Neural progenitor cell (in vitro differentiated cells): ENCODE data around the gene PHLDA1. TPM values are rescaled to one million over a fixed set of nuclear protein-coding genes. Genes with fewer than 3 reads are reported as not detected.
"Not testable (repeated sequence)": the region's sequence is repeated elsewhere in the genome, so short reads cannot be mapped to it uniquely, and the experiment has no call there.

ENCODE experiments used
- DNase-seq: peaks from one replicate; pipeline ENCODE4 v3.0.0-alpha.2; 2016; ENCODE audit warnings: low spot score
- H2AFZ ChIP-seq: fragments of 200-600 bp; sonication (generic); replicated peaks from 2 replicates; pipeline ENCODE4 v1.6.1; 2016; ENCODE audit warnings: antibody characterized with exemption
- H3F3A ChIP-seq: fragments of 200-600 bp; sonication (generic); 2 replicates; pipeline ENCODE4 v1.6.1; 2016; ENCODE audit warnings: antibody characterized with exemption, low read depth
- H3K27ac ChIP-seq: fragments of 200-600 bp; sonication (generic); 2 replicates; pipeline ENCODE4 v1.5.1; 2016; ENCODE audit warnings: mild to moderate bottlenecking
- H3K27me3 ChIP-seq: fragments of 200-600 bp; sonication (generic); 2 replicates; pipeline ENCODE4 v1.6.1; 2016; ENCODE audit warnings: mild to moderate bottlenecking, moderate library complexity
- H3K36me3 ChIP-seq: fragments of 200-600 bp; sonication (generic); 2 replicates; pipeline ENCODE4 v1.5.1; 2016
- H3K4me1 ChIP-seq: fragments of 200-600 bp; sonication (generic); 2 replicates; pipeline ENCODE4 v1.6.1; 2016; ENCODE audit warnings: mixed run types
- H3K4me2 ChIP-seq: fragments of 200-600 bp; sonication (generic); 2 replicates; pipeline ENCODE4 v1.6.1; 2016
- H3K4me3 ChIP-seq: fragments of 200-600 bp; sonication (generic); 2 replicates; pipeline ENCODE4 v1.5.1; 2016
- H3K79me2 ChIP-seq: fragments of 200-600 bp; sonication (generic); 2 replicates; pipeline ENCODE4 v1.6.1; 2016; ENCODE audit warnings: low read depth
- H3K9ac ChIP-seq: fragments of 200-600 bp; sonication (generic); 2 replicates; pipeline ENCODE4 v1.6.1; 2016
- H3K9me3 ChIP-seq: fragments of 200-600 bp; sonication (generic); 2 replicates; pipeline ENCODE4 v1.5.1; 2016; ENCODE audit warnings: low read depth
- H4K20me1 ChIP-seq: fragments of 200-600 bp; sonication (generic); 2 replicates; pipeline ENCODE4 v1.6.1; 2016; ENCODE audit warnings: low read depth
- H3K27ac Mint-ChIP-seq: 3 replicates; pipeline ENCODE4 v1.8.0; 2021; ENCODE audit warnings: mixed read lengths
- H3K27me3 Mint-ChIP-seq: 2 replicates; pipeline ENCODE4 v1.8.0; 2022; ENCODE audit warnings: low read depth, mild to moderate bottlenecking, inconsistent platforms, moderate library complexity, mixed read lengths; ENCODE audit not compliant: insufficient read depth
- H3K36me3 Mint-ChIP-seq: 3 replicates; pipeline ENCODE4 v1.8.0; 2021; ENCODE audit warnings: mixed read lengths
- H3K4me1 Mint-ChIP-seq: 3 replicates; pipeline ENCODE4 v1.8.0; 2021; ENCODE audit warnings: mixed read lengths
- H3K4me3 Mint-ChIP-seq: 3 replicates; pipeline ENCODE4 v1.8.0; 2021; ENCODE audit warnings: mild to moderate bottlenecking, moderate library complexity, mixed read lengths
- H3K9me3 Mint-ChIP-seq: 3 replicates; pipeline ENCODE4 v1.8.0; 2020; ENCODE audit warnings: mixed read lengths
- EZH2 ChIP-seq: fragments of 200-600 bp; sonication (generic); IDR thresholded peaks from 2 replicates; pipeline ENCODE4 v1.6.1; 2017; ENCODE audit warnings: antibody characterized with exemption, mild to moderate bottlenecking, moderate library complexity
- EZH2phosphoT487 ChIP-seq: fragments of 200-600 bp; sonication (generic); IDR thresholded peaks from 2 replicates; pipeline ENCODE4 v1.6.1; 2017; ENCODE audit warnings: antibody characterized with exemption
- total RNA-seq: library from RNA; depleted of rRNA; stranded (reverse); fragments of >200 nt; gene quantifications from 2 replicates; pipeline ENCODE4 v1.2.3, GENCODE V29; 2015; ENCODE audit warnings: low replicate concordance
- TF ChIP-seq, protein P1 (sequence below): fragments of 200-600 bp; sonication (generic); IDR thresholded peaks from 2 replicates; pipeline ENCODE4 v1.5.1; 2017; ENCODE audit warnings: antibody characterized with exemption, mild to moderate bottlenecking

Gene PHLDA1
- total RNA-seq, 1 donor from 2014 or later = 1.1 TPM

DNA sequence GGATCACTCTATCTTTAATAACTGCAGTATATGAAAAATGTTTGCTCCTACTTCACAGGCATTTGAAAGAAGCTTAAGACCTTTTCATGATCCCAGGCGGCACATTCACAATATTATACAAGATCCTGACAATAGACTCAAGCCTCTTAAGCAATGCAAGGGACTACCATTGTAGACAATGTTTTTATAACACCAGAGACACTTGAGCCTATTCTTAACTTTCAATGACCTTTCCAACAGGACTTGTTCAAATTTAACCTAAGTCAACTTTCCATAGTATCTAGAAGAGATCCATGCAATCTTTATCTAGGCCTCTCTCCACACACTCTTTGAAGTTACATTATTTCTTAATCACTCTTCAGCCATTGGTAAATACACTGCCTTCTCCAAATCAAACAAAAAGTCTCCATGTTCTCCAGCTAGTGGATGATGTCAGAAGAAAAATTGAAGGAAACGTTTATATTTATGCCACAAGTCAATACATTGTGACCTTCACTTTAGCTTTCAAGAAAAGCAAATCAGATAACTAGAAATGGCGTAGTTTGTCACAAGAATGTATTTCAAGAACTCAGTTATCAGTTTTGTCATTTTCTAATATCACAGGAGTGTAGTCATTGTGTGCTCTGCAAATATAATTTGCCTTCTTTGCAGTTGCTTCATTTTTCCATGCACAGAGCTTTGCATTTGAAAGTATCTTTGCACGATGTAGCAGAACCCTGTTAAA, 41.2 kb downstream of the PHLDA1 start:
- Mint-ChIP-seq H3K4me3 (no peak overlapping the region), H3K4me1 (peaks cover 5% of the 10 kb centered on the region), H3K36me3 (no peaks in the 10 kb centered on the region), H3K9me3 (peaks cover 20% of the 10 kb centered on the region), H3K27me3 (peaks cover 5% of the 10 kb centered on the region), H3K27ac (no peak overlapping the region)
- no peak overlapping the region for H3K4me2 ChIP-seq
- H3K9ac ChIP-seq = no peak overlapping the region
- TF ChIP-seq EZH2phosphoT487 (no peak), EZH2 (no peak)
- TF ChIP-seq, protein P1, sequence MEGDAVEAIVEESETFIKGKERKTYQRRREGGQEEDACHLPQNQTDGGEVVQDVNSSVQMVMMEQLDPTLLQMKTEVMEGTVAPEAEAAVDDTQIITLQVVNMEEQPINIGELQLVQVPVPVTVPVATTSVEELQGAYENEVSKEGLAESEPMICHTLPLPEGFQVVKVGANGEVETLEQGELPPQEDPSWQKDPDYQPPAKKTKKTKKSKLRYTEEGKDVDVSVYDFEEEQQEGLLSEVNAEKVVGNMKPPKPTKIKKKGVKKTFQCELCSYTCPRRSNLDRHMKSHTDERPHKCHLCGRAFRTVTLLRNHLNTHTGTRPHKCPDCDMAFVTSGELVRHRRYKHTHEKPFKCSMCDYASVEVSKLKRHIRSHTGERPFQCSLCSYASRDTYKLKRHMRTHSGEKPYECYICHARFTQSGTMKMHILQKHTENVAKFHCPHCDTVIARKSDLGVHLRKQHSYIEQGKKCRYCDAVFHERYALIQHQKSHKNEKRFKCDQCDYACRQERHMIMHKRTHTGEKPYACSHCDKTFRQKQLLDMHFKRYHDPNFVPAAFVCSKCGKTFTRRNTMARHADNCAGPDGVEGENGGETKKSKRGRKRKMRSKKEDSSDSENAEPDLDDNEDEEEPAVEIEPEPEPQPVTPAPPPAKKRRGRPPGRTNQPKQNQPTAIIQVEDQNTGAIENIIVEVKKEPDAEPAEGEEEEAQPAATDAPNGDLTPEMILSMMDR = no peak
- no peaks in the 10 kb centered on the region for H3F3A ChIP-seq
- H3K4me3 ChIP-seq = no peak overlapping the region
- H3K4me1 ChIP-seq = no peaks in the 10 kb centered on the region
- H4K20me1 ChIP-seq = no peaks in the 10 kb centered on the region
- no peak for DNase-seq
- H3K27me3 ChIP-seq = no peaks in the 10 kb centered on the region
- H3K79me2 ChIP-seq = no peaks in the 10 kb centered on the region
- H3K27ac ChIP-seq = no peak overlapping the region
- H2AFZ ChIP-seq = no peak overlapping the region
- H3K9me3 ChIP-seq = no peaks in the 10 kb centered on the region
- H3K36me3 ChIP-seq = no peaks in the 10 kb centered on the region

DNA sequence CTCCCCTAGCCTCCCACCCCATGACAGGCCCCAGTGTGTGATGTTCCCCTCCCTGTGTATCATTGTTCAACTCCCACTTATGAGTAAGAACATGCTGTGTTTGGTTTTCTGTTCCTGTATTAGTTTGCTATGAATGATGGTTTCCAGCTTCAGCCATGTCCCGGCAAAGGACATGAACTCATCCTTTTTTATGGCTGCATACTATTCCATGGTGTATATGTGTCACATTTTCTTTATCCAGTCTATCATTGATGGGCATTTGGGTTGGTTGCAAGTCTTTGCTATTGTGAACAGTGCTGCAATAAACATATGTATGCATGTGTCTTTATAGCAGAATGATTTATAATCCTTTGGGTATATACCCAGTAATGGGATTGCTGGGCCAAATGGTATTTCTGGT, 43.9 kb downstream of the PHLDA1 start:
- not testable (repeated sequence) for H2AFZ ChIP-seq, H4K20me1 ChIP-seq, H3K4me3 Mint-ChIP-seq, H3K9me3 ChIP-seq, H3K36me3 ChIP-seq, H3K27me3 Mint-ChIP-seq, H3K27me3 ChIP-seq, H3K4me3 ChIP-seq, H3K4me2 ChIP-seq, DNase-seq, H3K4me1 Mint-ChIP-seq, H3K79me2 ChIP-seq, H3K27ac ChIP-seq, H3K9ac ChIP-seq, H3K4me1 ChIP-seq, H3K36me3 Mint-ChIP-seq, H3F3A ChIP-seq, H3K27ac Mint-ChIP-seq
- peaks cover 20% of the 10 kb centered on the region for H3K9me3 Mint-ChIP-seq

DNA sequence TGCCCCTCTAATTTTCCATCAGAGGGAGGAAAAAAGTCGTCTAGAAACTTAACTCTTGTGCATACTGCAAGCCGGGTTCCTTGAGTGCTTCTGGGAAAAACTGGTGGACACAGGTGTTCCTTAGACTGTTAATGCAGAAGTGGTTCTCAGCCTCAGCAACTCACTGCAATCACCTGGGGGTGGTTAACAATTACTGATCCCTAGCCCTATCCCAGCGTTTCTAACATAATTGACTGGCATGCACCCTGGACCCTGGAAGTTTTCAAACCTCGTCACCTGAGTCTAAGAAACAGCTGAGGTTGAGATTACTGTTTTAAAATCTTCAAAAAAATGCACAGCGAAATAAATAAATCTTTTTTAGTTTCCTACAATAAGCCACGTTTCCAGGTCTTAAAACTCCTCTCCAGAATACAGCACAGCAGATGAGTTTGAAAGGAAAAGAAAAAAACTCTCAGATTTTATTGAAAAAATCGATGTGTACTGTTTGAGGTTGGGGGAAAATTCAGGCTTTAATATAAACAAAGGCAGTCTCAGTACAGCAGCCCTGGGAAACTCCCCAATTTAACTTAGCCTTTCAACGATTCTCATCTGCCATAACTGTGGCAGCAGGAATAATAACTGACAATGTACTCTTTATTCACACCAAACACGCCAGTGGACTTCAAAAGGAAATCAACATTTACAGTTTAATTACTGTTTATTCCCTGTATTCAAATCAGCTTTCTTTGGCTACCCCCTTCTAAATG, 45.4 kb downstream of the PHLDA1 start:
- Mint-ChIP-seq H3K9me3 (peaks cover 20% of the 10 kb centered on the region), H3K36me3 (no peaks in the 10 kb centered on the region), H3K4me1 (peaks cover 5% of the 10 kb centered on the region), H3K4me3 (no peak overlapping the region), H3K27ac (no peak overlapping the region), H3K27me3 (peaks cover 3% of the 10 kb centered on the region)
- no peak for DNase-seq
- H3K9me3 ChIP-seq = no peaks in the 10 kb centered on the region
- H3K4me1 ChIP-seq = no peaks in the 10 kb centered on the region
- no peaks in the 10 kb centered on the region for H4K20me1 ChIP-seq
- H3K4me2 ChIP-seq = no peak overlapping the region
- H3K36me3 ChIP-seq = no peaks in the 10 kb centered on the region
- no peak overlapping the region for H3K27ac ChIP-seq
- H2AFZ ChIP-seq = peak overlapping the region; percentile 22
- H3K9ac ChIP-seq = no peak overlapping the region
- no peak overlapping the region for H3K4me3 ChIP-seq
- no peaks in the 10 kb centered on the region for H3F3A ChIP-seq
- TF ChIP-seq EZH2 (no peak), EZH2phosphoT487 (no peak)
- TF ChIP-seq, protein P1 = no peak
- H3K27me3 ChIP-seq = no peaks in the 10 kb centered on the region
- no peaks in the 10 kb centered on the region for H3K79me2 ChIP-seq

DNA sequence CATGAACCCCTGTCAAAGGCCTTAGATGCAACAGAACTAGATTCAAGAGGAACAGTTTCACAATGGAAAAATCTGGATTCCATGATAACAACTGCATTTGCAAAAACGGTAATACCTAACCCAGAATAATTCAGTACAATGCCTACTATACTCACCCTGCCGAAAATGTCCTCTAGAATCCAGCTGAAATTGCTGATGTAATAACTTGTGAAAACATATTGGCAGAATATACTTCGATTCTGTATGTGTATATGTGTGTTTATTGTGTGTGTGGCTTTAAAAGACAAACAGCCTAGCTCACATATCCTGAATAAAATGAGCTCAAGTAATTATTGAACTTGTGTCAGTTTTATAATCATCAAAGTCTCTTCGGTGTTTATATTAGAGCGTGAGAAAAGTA, 46.0 kb downstream of the PHLDA1 start:
- H3K4me2 ChIP-seq = no peak overlapping the region
- Mint-ChIP-seq H3K27ac (no peak overlapping the region), H3K4me1 (peaks cover 5% of the 10 kb centered on the region), H3K36me3 (no peaks in the 10 kb centered on the region), H3K27me3 (peaks cover 3% of the 10 kb centered on the region), H3K4me3 (no peak overlapping the region), H3K9me3 (peaks cover 20% of the 10 kb centered on the region)
- no peak overlapping the region for H3K4me3 ChIP-seq
- H3K9ac ChIP-seq = no peak overlapping the region
- H3K27me3 ChIP-seq = no peaks in the 10 kb centered on the region
- TF ChIP-seq, protein P1 = no peak
- no peak for TF ChIP-seq EZH2phosphoT487
- TF ChIP-seq EZH2 = no peak
- no peaks in the 10 kb centered on the region for H3K4me1 ChIP-seq
- DNase-seq = no peak
- H2AFZ ChIP-seq = no peak overlapping the region
- H4K20me1 ChIP-seq = no peaks in the 10 kb centered on the region
- H3F3A ChIP-seq = no peaks in the 10 kb centered on the region
- H3K36me3 ChIP-seq = no peaks in the 10 kb centered on the region
- no peak overlapping the region for H3K27ac ChIP-seq
- no peaks in the 10 kb centered on the region for H3K9me3 ChIP-seq
- H3K79me2 ChIP-seq = no peaks in the 10 kb centered on the region
